ENCODE data around the gene TEC. TPM values are rescaled to one million over a fixed set of nuclear protein-coding genes. Genes with fewer than 3 reads are reported as not detected.

Gene TEC
- total and polyA plus RNA-seq, 12 donors = 1.4 to 8.0 (median 4.7) TPM

DNA sequence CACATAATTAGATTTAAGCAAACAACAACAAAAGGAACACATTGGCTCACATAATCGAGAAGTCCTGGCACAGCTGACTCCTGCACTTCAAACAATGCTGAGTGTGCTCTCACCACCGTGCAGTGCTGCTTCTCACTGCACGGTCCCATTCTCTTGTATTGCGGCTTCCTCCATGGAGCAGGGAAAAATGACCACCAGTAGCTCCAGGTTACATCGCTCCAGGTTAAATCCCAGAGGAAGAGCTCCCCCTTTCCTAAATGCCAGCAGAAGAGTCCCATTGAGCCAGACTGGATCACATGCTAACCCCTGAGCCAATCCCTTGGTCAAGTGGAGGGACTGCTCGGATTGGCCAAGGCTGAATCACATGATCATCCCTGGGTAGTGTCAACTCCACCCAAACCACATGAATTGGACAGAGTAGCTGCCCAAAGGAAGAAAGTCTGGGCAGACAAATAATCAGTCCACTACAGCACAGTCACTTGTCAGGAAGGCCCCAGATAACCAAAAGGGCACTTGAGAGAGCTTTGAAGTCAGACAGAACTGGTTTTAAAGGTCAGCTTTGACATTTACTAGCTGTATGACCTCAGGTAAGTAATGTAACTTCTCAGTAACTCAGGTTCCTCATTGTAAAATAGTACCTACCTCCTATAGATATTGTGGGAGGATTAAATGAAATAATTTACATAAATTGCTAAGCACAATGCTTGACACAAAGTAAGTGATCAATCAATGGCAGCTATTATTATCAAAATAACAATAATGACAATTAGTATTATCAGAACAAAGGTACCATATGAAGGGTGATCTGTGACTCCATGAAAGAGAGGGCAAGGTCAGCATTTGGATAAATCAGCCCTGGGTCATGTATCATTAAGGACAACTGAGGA is 14.3 kb downstream of the TEC start:
- DNase-seq = peak in 3 of 7 donors; percentile 25 to 65 (median 32)
- Histone ChIP-seq H3K9me3 (replicated peaks in 1 of 3) (no peaks in the 10 kb centered on the region), H3K4me1 (replicated peaks in 1 of 2) (peaks cover 19 to 24% of the 10 kb centered on the region in 2 donors), H3K27me3 (no peaks in the 10 kb centered on the region), H3K4me3 (no peak overlapping the region), H3K36me3 (replicated peaks in 1 of 2) (no peaks in the 10 kb centered on the region), H3K27ac (peak overlapping the region in 4 of 5 donors; percentile 38 to 83 (median 74))
- TF ChIP-seq, protein P1, sequence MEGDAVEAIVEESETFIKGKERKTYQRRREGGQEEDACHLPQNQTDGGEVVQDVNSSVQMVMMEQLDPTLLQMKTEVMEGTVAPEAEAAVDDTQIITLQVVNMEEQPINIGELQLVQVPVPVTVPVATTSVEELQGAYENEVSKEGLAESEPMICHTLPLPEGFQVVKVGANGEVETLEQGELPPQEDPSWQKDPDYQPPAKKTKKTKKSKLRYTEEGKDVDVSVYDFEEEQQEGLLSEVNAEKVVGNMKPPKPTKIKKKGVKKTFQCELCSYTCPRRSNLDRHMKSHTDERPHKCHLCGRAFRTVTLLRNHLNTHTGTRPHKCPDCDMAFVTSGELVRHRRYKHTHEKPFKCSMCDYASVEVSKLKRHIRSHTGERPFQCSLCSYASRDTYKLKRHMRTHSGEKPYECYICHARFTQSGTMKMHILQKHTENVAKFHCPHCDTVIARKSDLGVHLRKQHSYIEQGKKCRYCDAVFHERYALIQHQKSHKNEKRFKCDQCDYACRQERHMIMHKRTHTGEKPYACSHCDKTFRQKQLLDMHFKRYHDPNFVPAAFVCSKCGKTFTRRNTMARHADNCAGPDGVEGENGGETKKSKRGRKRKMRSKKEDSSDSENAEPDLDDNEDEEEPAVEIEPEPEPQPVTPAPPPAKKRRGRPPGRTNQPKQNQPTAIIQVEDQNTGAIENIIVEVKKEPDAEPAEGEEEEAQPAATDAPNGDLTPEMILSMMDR (IDR thresholded peaks at IDR 0.05) = no peak
- TF ChIP-seq POLR2A (IDR thresholded peaks at IDR 0.05) = no peak
- intact Hi-C loops (cut with DNase I) = no loop called here
- 80 to 85% (median 83%) methylated on average over 6 of the region's 6 CpGs for WGBS, 4 donors

DNA sequence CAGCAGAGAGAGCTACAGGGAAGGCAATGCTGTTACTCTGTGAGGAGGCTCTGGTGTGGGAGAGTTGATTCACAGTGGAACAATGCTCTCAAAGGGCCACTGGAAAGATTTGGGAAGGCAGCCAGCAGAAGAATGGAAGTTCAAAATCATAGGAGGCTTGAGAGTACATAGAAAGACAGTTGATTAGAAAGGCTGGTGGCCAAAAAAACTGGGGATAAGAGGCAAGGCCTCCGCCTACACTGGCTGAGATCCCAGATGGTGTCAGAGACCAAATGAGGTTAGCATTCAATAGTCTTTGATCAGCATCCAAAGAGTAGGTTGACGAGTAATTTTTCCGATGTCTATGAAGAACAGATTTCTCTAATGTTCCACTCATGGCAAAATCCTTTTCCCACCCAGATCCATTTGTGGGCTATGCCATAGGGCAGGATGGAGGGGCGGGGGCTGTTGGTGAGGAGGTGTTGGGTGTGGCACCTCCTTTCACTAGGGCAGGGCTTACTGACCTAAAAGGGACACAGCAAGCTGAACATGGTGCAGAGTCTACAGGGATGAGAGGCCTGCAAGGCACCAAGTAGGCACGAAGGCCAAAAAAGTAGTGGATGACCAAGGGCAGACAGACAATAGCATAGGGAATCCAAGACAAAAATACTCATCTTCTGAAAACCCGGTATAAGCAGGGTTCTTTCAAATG is 15.1 kb downstream of the TEC start:
- peak in 1 of 2 donors; percentile 31 for TF ChIP-seq POLR2A (IDR thresholded peaks at IDR 0.05)
- TF ChIP-seq, protein P1 (IDR thresholded peaks at IDR 0.05) = no peak
- H3K4me3 ChIP-seq = no peak overlapping the region
- H3K27ac ChIP-seq = peak overlapping the region in 4 of 5 donors; percentile 68 to 83 (median 77)
- H3K4me1 ChIP-seq (replicated peaks in 1 of 2) = peaks cover 19 to 24% of the 10 kb centered on the region in 2 donors
- no peaks in the 10 kb centered on the region for H3K36me3 ChIP-seq (replicated peaks in 1 of 2)
- intact Hi-C loops (cut with DNase I) = no loop called here
- H3K9me3 ChIP-seq (replicated peaks in 1 of 3) = no peaks in the 10 kb centered on the region
- DNase-seq = peak; percentile 85 to 96 (median 94)
- WGBS, 4 donors = 37 to 48% (median 41%) methylated on average over 6 of the region's 6 CpGs
- no peaks in the 10 kb centered on the region for H3K27me3 ChIP-seq

DNA sequence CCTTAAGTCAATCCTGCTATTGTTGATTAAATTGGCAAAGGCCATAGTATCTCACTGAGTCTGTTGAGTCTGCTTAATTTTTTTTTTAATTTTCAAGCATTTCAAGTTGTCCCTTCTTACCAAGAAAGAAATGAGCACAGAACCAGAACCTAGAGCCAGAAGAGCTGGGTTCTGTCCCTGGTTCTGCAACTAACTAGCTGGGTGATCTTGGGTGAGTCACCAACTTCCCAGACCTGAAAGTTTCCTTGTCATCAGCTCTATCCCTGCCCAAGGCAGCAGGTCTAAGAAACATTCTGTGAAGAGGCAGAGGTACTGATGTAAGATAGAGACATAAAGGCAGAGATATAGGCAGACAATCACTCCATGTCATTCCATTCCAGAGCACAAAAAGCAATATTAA is 17.3 kb downstream of the TEC start:
- Histone ChIP-seq H3K27me3 (no peaks in the 10 kb centered on the region), H3K9me3 (replicated peaks in 1 of 3) (no peaks in the 10 kb centered on the region), H3K4me1 (replicated peaks in 1 of 2) (peaks cover 19 to 24% of the 10 kb centered on the region in 2 donors), H3K4me3 (no peak overlapping the region), H3K36me3 (replicated peaks in 1 of 2) (no peaks in the 10 kb centered on the region), H3K27ac (no peak overlapping the region)
- no peak for TF ChIP-seq POLR2A (IDR thresholded peaks at IDR 0.05)
- TF ChIP-seq, protein P1 (IDR thresholded peaks at IDR 0.05) = no peak
- intact Hi-C loops (cut with DNase I) = no loop called here
- no peak for DNase-seq

DNA sequence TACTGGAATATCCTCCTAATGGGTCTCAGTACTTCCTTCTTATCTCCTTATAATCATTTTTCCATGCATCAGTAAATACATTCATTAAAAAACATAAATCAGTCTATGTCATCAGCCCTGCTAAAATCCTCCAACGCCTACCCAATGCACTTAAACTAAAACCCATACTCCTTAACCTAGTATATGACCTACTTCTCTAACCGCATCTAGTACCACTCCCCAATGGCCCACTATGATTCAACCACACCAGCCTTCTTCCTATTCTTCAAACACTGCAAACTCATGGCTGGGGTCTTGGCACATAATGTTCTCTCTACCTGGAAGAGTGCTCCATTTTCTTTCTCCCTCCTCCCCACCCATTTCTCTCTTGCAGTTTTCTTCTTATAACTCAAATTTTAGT is 18.7 kb downstream of the TEC start:
- no peaks in the 10 kb centered on the region for H3K36me3 ChIP-seq (replicated peaks in 1 of 2)
- DNase-seq = no peak
- no peak overlapping the region for H3K27ac ChIP-seq
- no peak overlapping the region for H3K4me3 ChIP-seq
- no peaks in the 10 kb centered on the region for H3K27me3 ChIP-seq
- no peak for TF ChIP-seq POLR2A (IDR thresholded peaks at IDR 0.05)
- TF ChIP-seq, protein P1 (IDR thresholded peaks at IDR 0.05) = no peak
- peaks cover 19 to 23% of the 10 kb centered on the region in 2 donors for H3K4me1 ChIP-seq (replicated peaks in 1 of 2)
- no peaks in the 10 kb centered on the region for H3K9me3 ChIP-seq (replicated peaks in 1 of 3)
- 91 to 94% (median 92%) methylated on average over 2 of the region's 2 CpGs for WGBS, 4 donors
- intact Hi-C loops (cut with DNase I) = no loop called here
